Stimulated activated CD8-positive, alpha-beta memory T cell treated with anti-CD3 and anti-CD28 coated beads, Interleukin-15, amount 100 ng/mL, for 48 hours (primary cell): ENCODE data around the gene CLEC4M.
"Not testable (repeated sequence)": the region's sequence is repeated elsewhere in the genome, so short reads cannot be mapped to it uniquely, and the experiment has no call there.

Experiments used
- DNase-seq, 2 donors: peaks; one replicate each; pipeline ENCODE4 v3.0.0-alpha.2; 2020; ENCODE audit warnings: low read depth in 2 of 2

Gene CLEC4M

GRCh38 chr19:7740682-7741054, 22.4 kb upstream of the CLEC4M start:
- DNase-seq: no peak

- no peak for DNase-seq
These were observed 20.5 kb upstream of the CLEC4M start for GRCh38 chr19:7742575-7742974.

- no peak for DNase-seq
These were observed 20.1 kb upstream of the CLEC4M start for GRCh38 chr19:7742991-7743390.

GRCh38 chr19:7743425-7743841, 19.6 kb upstream of the CLEC4M start:
- DNase-seq: peak in 1 of 2 donors; percentile 40

- no peak for DNase-seq
These were observed 18.8 kb upstream of the CLEC4M start for GRCh38 chr19:7744199-7744786.

- DNase-seq: no peak
These were observed 18.0 kb upstream of the CLEC4M start for GRCh38 chr19:7744871-7745650.

GRCh38 chr19:7746306-7746705, 16.7 kb upstream of the CLEC4M start:
- not testable (repeated sequence) for DNase-seq

- no peak for DNase-seq
These were observed 15.8 kb upstream of the CLEC4M start, which contains the start of gene CD209 for GRCh38 chr19:7746903-7747884. CD209 (minus strand) TSS chr19:7747534; CDS start chr19:7747511, 23 bp downstream.

- no peak for DNase-seq
These were observed 14.9 kb upstream of the CLEC4M start for GRCh38 chr19:7748171-7748570.

- no peak for DNase-seq
These were observed 14.3 kb upstream of the CLEC4M start for GRCh38 chr19:7748756-7749155.

- peak; percentile 30 to 32 for DNase-seq
These were observed 11.8 kb upstream of the CLEC4M start for GRCh38 chr19:7751157-7751783.

- DNase-seq: no peak
These were observed 6.8 kb upstream of the CLEC4M start for GRCh38 chr19:7756258-7756657.

GRCh38 chr19:7757358-7757757, 5.7 kb upstream of the CLEC4M start:
- no peak for DNase-seq

GRCh38 chr19:7759156-7759555, 3.9 kb upstream of the CLEC4M start:
- DNase-seq: no peak

GRCh38 chr19:7763696-7764095, 653 bp downstream of the CLEC4M start:
- no peak for DNase-seq

GRCh38 chr19:7764157-7764556, 1.1 kb downstream of the CLEC4M start:
- not testable (repeated sequence) for DNase-seq

GRCh38 chr19:7765043-7765442, 2.0 kb downstream of the CLEC4M start:
- DNase-seq: not testable (repeated sequence)

GRCh38 chr19:7766535-7766934, 3.5 kb downstream of the CLEC4M start:
- no peak for DNase-seq

GRCh38 chr19:7767487-7767886, 4.4 kb downstream of the CLEC4M start:
- no peak for DNase-seq

- no peak for DNase-seq
These were observed 6.1 kb downstream of the CLEC4M start for GRCh38 chr19:7769171-7769570.

- DNase-seq: no peak
These were observed 8.0 kb downstream of the CLEC4M start for GRCh38 chr19:7771072-7771471.
